ENCODE results near the gene ZMYND15.

DNA sequence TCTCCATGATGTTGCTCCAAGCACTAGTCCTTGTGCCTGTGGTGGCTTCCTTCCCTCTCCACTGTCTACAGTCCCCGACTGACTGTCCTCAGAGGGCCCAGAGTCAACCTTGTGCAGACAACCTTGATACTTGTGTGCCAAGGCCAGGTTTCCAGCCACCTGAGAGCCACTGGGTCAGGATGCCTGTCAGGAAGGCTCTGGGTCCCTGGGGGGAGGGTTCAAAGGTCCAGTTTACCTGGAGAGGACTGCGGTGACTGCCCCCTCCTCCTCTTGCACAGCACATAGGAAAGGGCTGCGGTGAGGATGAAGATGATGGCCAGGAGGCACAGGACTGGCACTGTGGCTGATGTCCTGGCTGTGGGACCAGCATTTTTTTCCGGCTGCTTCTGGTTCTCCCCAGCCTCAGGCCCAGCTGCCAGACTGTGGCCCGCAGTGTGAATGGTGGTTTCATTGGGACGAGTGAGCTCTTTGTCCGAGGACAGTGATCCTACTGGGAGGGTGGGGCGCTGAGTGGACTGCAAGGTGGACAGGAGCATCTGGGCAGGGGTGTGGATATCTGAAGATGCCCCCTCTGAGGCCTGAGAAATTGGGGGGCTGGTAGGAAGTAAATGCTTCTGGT lies 4.7 kb upstream of the ZMYND15 start:
- TF ChIP-seq, protein P1, sequence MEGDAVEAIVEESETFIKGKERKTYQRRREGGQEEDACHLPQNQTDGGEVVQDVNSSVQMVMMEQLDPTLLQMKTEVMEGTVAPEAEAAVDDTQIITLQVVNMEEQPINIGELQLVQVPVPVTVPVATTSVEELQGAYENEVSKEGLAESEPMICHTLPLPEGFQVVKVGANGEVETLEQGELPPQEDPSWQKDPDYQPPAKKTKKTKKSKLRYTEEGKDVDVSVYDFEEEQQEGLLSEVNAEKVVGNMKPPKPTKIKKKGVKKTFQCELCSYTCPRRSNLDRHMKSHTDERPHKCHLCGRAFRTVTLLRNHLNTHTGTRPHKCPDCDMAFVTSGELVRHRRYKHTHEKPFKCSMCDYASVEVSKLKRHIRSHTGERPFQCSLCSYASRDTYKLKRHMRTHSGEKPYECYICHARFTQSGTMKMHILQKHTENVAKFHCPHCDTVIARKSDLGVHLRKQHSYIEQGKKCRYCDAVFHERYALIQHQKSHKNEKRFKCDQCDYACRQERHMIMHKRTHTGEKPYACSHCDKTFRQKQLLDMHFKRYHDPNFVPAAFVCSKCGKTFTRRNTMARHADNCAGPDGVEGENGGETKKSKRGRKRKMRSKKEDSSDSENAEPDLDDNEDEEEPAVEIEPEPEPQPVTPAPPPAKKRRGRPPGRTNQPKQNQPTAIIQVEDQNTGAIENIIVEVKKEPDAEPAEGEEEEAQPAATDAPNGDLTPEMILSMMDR (IDR thresholded peaks at IDR 0.05; ENCODE audit: low read depth, low read length, poor library complexity, severe bottlenecking): no peak
- TF ChIP-seq EZH2phosphoT487 (IDR thresholded peaks at IDR 0.05; ENCODE audit: borderline replicate concordance, low read length): no peak

Measured in DOHH2 (cell line).